Measurements from ENCODE around the gene CTSD. TPM values are rescaled to one million over a fixed set of nuclear protein-coding genes. Genes with fewer than 3 reads are reported as not detected.

Gene CTSD
- total RNA-seq, 1 donor, result 519 TPM

DNA sequence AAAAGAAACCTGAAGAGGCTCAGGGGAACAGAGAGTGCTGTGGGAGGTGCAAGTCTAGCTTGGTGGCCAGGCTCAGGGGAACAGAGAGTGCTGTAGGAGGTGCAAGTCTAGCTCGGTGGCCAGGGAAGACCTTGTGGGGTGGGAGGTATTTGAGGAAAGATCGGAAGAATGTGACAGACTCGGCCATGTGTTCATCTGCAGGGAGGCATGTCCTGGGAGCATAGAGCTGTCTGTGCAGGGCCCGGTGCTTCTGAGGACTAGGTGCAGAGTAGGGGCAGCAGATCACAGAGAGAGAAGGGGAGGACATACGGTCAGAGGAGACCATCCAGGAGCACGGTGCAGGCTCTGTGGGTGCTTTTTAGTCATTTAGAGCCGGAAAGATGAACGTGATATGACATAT is 24.2 kb downstream of the CTSD start:
- H3K4me2 ChIP-seq (ENCODE audit: insufficient read depth, low read length), result no peak overlapping the region
- H3K9me3 ChIP-seq (ENCODE audit: low read depth, low read length), result peaks cover 4% of the 10 kb centered on the region
- no peaks in the 10 kb centered on the region for H3K79me2 ChIP-seq (ENCODE audit: insufficient read depth, low read length)
- H4K20me1 ChIP-seq (ENCODE audit: insufficient read depth, low read length), result peaks cover 41% of the 10 kb centered on the region
- H3K27ac ChIP-seq (ENCODE audit: low read depth, low read length), result no peak overlapping the region
- no peak for DNase-seq (ENCODE audit: insufficient read length, low spot score, missing footprints)
- no peaks in the 10 kb centered on the region for H3K27me3 ChIP-seq (ENCODE audit: insufficient read depth, low read length)
- no peak overlapping the region for H2AFZ ChIP-seq (ENCODE audit: low read length)
- H3K4me1 ChIP-seq (ENCODE audit: insufficient read depth, low read length), result no peaks in the 10 kb centered on the region
- TF ChIP-seq CTCF (IDR thresholded peaks at IDR 0.05; ENCODE audit: extremely low read depth, low read depth, low read length), result no peak
- H3K36me3 ChIP-seq (ENCODE audit: insufficient read depth, low read length), result no peaks in the 10 kb centered on the region
- H3K4me3 ChIP-seq (ENCODE audit: insufficient read depth, low read length), result no peak overlapping the region

DNA sequence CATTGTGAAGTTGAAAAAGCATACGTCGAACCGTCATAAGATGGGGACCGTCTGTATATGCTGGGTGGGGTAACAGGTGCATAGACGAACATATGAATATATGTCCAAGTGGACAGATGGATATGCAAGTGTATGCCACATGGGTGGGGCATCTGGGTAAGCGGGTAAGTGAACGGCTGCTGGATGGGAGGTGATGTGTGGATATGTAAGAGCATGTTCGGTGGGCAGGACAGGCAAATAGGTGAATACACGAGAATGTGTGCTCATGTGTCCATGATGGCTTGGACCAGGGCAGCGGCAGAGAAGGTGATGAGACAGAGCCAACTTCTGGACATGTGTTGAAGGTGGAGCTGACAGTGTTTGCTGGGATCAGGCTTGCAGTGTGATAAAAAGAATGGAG is 25.3 kb downstream of the CTSD start:
- peaks cover 5% of the 10 kb centered on the region for H3K27me3 ChIP-seq (ENCODE audit: insufficient read depth, low read length)
- no peak for TF ChIP-seq CTCF (IDR thresholded peaks at IDR 0.05; ENCODE audit: extremely low read depth, low read depth, low read length)
- no peaks in the 10 kb centered on the region for H3K4me1 ChIP-seq (ENCODE audit: insufficient read depth, low read length)
- no peaks in the 10 kb centered on the region for H3K36me3 ChIP-seq (ENCODE audit: insufficient read depth, low read length)
- H3K27ac ChIP-seq (ENCODE audit: low read depth, low read length), result no peak overlapping the region
- H2AFZ ChIP-seq (ENCODE audit: low read length), result no peak overlapping the region
- H3K9me3 ChIP-seq (ENCODE audit: low read depth, low read length), result peaks cover 4% of the 10 kb centered on the region
- H3K79me2 ChIP-seq (ENCODE audit: insufficient read depth, low read length), result no peaks in the 10 kb centered on the region
- no peak overlapping the region for H3K4me3 ChIP-seq (ENCODE audit: insufficient read depth, low read length)
- H4K20me1 ChIP-seq (ENCODE audit: insufficient read depth, low read length), result peaks cover 34% of the 10 kb centered on the region
- H3K4me2 ChIP-seq (ENCODE audit: insufficient read depth, low read length), result no peak overlapping the region
- no peak for DNase-seq (ENCODE audit: insufficient read length, low spot score, missing footprints)

- Histone ChIP-seq H3K27ac (ENCODE audit: low read depth, low read length) (no peak overlapping the region), H3K4me2 (ENCODE audit: insufficient read depth, low read length) (no peak overlapping the region), H3K79me2 (ENCODE audit: insufficient read depth, low read length) (no peaks in the 10 kb centered on the region), H3K27me3 (ENCODE audit: insufficient read depth, low read length) (peaks cover 15% of the 10 kb centered on the region), H3K36me3 (ENCODE audit: insufficient read depth, low read length) (no peaks in the 10 kb centered on the region), H3K4me3 (ENCODE audit: insufficient read depth, low read length) (no peak overlapping the region), H2AFZ (ENCODE audit: low read length) (no peak overlapping the region), H3K9me3 (ENCODE audit: low read depth, low read length) (peaks cover 4% of the 10 kb centered on the region), H3K4me1 (ENCODE audit: insufficient read depth, low read length) (no peaks in the 10 kb centered on the region), H4K20me1 (ENCODE audit: insufficient read depth, low read length) (peaks cover 23% of the 10 kb centered on the region)
- DNase-seq (ENCODE audit: insufficient read length, low spot score, missing footprints), result no peak
- TF ChIP-seq CTCF (IDR thresholded peaks at IDR 0.05; ENCODE audit: extremely low read depth, low read depth, low read length), result no peak
Measured at GRCh38 chr11:1737080-1737757, 26.5 kb downstream of the CTSD start.

DNA sequence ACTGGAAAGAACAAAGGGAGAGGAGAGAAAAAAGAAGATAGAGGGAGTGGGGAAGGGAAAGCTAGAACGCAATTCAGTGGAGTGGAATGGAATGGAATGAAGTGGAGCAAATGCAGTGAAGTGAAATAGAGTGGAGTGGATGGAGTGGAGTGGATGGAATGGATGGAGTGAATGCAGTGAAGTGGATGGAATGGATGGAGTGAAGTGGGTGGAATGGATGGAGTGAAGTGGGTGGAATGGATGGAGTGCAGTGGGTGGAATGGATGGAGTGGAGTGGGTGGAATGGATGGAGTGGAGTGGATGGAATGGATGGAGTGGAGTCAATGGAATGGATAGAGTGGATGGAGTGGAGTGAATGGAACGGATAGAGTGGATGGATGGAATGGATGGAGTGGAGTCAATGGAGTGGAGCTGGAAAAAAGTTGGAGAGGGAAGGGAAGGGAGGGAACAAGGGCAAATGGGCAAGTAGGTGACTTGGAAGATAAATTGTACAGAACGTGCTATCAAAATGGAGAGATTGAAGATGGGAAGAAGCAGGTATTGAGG is 27.2 kb downstream of the CTSD start:
- Histone ChIP-seq H3K9me3 (ENCODE audit: low read depth, low read length) (peaks cover 4% of the 10 kb centered on the region), H3K27ac (ENCODE audit: low read depth, low read length) (no peak overlapping the region), H3K79me2 (ENCODE audit: insufficient read depth, low read length) (no peaks in the 10 kb centered on the region), H3K36me3 (ENCODE audit: insufficient read depth, low read length) (no peaks in the 10 kb centered on the region), H2AFZ (ENCODE audit: low read length) (no peak overlapping the region), H3K4me1 (ENCODE audit: insufficient read depth, low read length) (no peaks in the 10 kb centered on the region), H3K4me2 (ENCODE audit: insufficient read depth, low read length) (no peak overlapping the region), H3K4me3 (ENCODE audit: insufficient read depth, low read length) (no peak overlapping the region), H4K20me1 (ENCODE audit: insufficient read depth, low read length) (peaks cover 18% of the 10 kb centered on the region), H3K27me3 (ENCODE audit: insufficient read depth, low read length) (peaks cover 15% of the 10 kb centered on the region)
- TF ChIP-seq CTCF (IDR thresholded peaks at IDR 0.05; ENCODE audit: extremely low read depth, low read depth, low read length), result no peak
- DNase-seq (ENCODE audit: insufficient read length, low spot score, missing footprints), result no peak
